GM23338 (cell line): ENCODE data around the gene C11orf16. TPM values are rescaled to one million over a fixed set of nuclear protein-coding genes. Genes with fewer than 3 reads are reported as not detected.

Experiments used
- ATAC-seq: fragments of 200-7000 bp; cut with Tn5 transposase; 3 replicates; pipeline ENCODE4 v1.9.1; 2020
- DNase-seq: peaks from one replicate; pipeline ENCODE4 v3.0.0-alpha.2; 2015; ENCODE audit warnings: low spot score
- H2AFZ ChIP-seq: fragments of 200-600 bp; sonication (generic); 2 replicates; pipeline ENCODE4 v1.8.0; 2016; ENCODE audit warnings: antibody characterized with exemption, mild to moderate bottlenecking, moderate library complexity
- H3F3A ChIP-seq: fragments of 200-600 bp; sonication (generic); replicated peaks from 2 replicates; pipeline ENCODE4 v1.8.0; 2017; ENCODE audit warnings: antibody characterized with exemption, mixed run types, low read depth
- H3K27ac ChIP-seq: fragments of 200-600 bp; sonication (generic); 2 replicates; pipeline ENCODE4 v1.6.1; 2016; ENCODE audit warnings: low read depth
- H3K27me3 ChIP-seq: fragments of 200-600 bp; sonication (generic); 2 replicates; pipeline ENCODE4 v1.8.0; 2016; ENCODE audit warnings: mild to moderate bottlenecking, mixed run types, moderate library complexity; ENCODE audit not compliant: insufficient read depth
- H3K36me3 ChIP-seq: fragments of 200-600 bp; sonication (generic); 2 replicates; pipeline ENCODE4 v1.8.0; 2016; ENCODE audit warnings: mild to moderate bottlenecking; ENCODE audit not compliant: insufficient read depth
- H3K4me1 ChIP-seq: fragments of 200-600 bp; sonication (generic); 2 replicates; pipeline ENCODE4 v1.8.0; 2016; ENCODE audit warnings: mild to moderate bottlenecking, moderate library complexity; ENCODE audit not compliant: insufficient read depth
- H3K4me2 ChIP-seq: fragments of 200-600 bp; sonication (generic); 2 replicates; pipeline ENCODE4 v1.7.1; 2017; ENCODE audit warnings: mixed run types
- H3K4me3 ChIP-seq: fragments of 200-600 bp; sonication (generic); 2 replicates; pipeline ENCODE4 v1.6.1; 2016; ENCODE audit warnings: mixed run types
- H3K79me2 ChIP-seq: fragments of 200-600 bp; sonication (generic); replicated peaks from 2 replicates; pipeline ENCODE4 v1.8.0; 2017; ENCODE audit warnings: mild to moderate bottlenecking; ENCODE audit not compliant: insufficient read depth
- H3K9me2 ChIP-seq: fragments of 200-600 bp; sonication (generic); 2 replicates; pipeline ENCODE4 v1.8.0; 2017; ENCODE audit not compliant: insufficient read depth
- H4K20me1 ChIP-seq: fragments of 200-600 bp; sonication (generic); replicated peaks from 2 replicates; pipeline ENCODE4 v1.8.0; 2017; ENCODE audit warnings: mild to moderate bottlenecking; ENCODE audit not compliant: insufficient read depth
- H3K27ac Mint-ChIP-seq: 2 replicates; pipeline ENCODE4 v1.8.0; 2020; ENCODE audit warnings: inconsistent platforms, mild to moderate bottlenecking, moderate library complexity, mixed read lengths
- H3K27me3 Mint-ChIP-seq: 3 replicates; pipeline ENCODE4 v1.8.0; 2022; ENCODE audit warnings: low read depth, mild to moderate bottlenecking, moderate library complexity, mixed read lengths, inconsistent platforms; ENCODE audit not compliant: insufficient read depth, poor library complexity
- H3K36me3 Mint-ChIP-seq: 3 replicates; pipeline ENCODE4 v1.8.0; 2021; ENCODE audit warnings: low read depth, mild to moderate bottlenecking, inconsistent platforms, moderate library complexity, mixed read lengths
- H3K4me1 Mint-ChIP-seq: 3 replicates; pipeline ENCODE4 v1.8.0; 2020; ENCODE audit warnings: mild to moderate bottlenecking, inconsistent platforms, mixed read lengths
- H3K4me3 Mint-ChIP-seq: 3 replicates; pipeline ENCODE4 v1.8.0; 2021; ENCODE audit warnings: moderate library complexity, mild to moderate bottlenecking, inconsistent platforms, mixed read lengths
- H3K9me3 Mint-ChIP-seq: 3 replicates; pipeline ENCODE4 v1.8.0; 2020; ENCODE audit warnings: moderate library complexity, mild to moderate bottlenecking, inconsistent platforms, mixed read lengths
- CREB1 ChIP-seq: fragments of 250-450 bp; sonication (Bioruptor Pico); IDR thresholded peaks from 2 replicates; pipeline ENCODE4 v1.5.0; 2020; ENCODE audit warnings: low read depth, mild to moderate bottlenecking, moderate library complexity
- ETS1 ChIP-seq: IDR thresholded peaks from 2 replicates; pipeline ENCODE4 v1.6.1; 2016; ENCODE audit warnings: antibody characterized with exemption
- EZH2 ChIP-seq: fragments of 200-600 bp; sonication (generic); IDR thresholded peaks from one replicate; pipeline ENCODE4 v1.8.0; 2017; ENCODE audit warnings: antibody characterized with exemption, mild to moderate bottlenecking, low read depth; ENCODE audit not compliant: unreplicated experiment
- EZH2phosphoT487 ChIP-seq: fragments of 200-600 bp; sonication (generic); IDR thresholded peaks from one replicate; pipeline ENCODE4 v1.8.1; 2018; ENCODE audit warnings: antibody characterized with exemption; ENCODE audit not compliant: unreplicated experiment
- JUNB ChIP-seq: IDR thresholded peaks from one replicate; pipeline ENCODE4 v1.6.1; 2016; ENCODE audit warnings: antibody characterized with exemption; ENCODE audit not compliant: unreplicated experiment
- NANOG ChIP-seq: IDR thresholded peaks from 2 replicates; pipeline ENCODE4 v1.6.1; 2016; ENCODE audit warnings: antibody characterized with exemption, borderline replicate concordance
- POLR2AphosphoS5 ChIP-seq: IDR thresholded peaks from 2 replicates; pipeline ENCODE4 v1.6.1; 2016; ENCODE audit warnings: antibody characterized with exemption, low read depth
- STAT1 ChIP-seq: IDR thresholded peaks from one replicate; pipeline ENCODE4 v1.6.1; 2016; ENCODE audit warnings: antibody characterized with exemption; ENCODE audit not compliant: unreplicated experiment
- ZNF114 ChIP-seq: fragments of 250-450 bp; sonication (Bioruptor Pico); IDR thresholded peaks from 2 replicates; pipeline ENCODE4 v1.5.0; 2020; ENCODE audit warnings: mild to moderate bottlenecking, moderate library complexity
- ZNF331 ChIP-seq: fragments of 250-450 bp; sonication (Bioruptor Pico); IDR thresholded peaks from 2 replicates; pipeline ENCODE4 v1.5.0; 2020; ENCODE audit warnings: low read depth, mild to moderate bottlenecking, moderate library complexity
- polyA plus RNA-seq: library from polyadenylated mRNA; unstranded; fragments of >200 nt; fragmentation: Nextera tagmentation; extraction: Ambion mirVana; gene quantifications from 2 replicates; pipeline ENCODE4 v1.2.1, GENCODE V29; 2016
- total RNA-seq: library from RNA; depleted of rRNA; stranded (reverse); fragments of >200 nt; shearing (Covaris generic); gene quantifications from 2 replicates; pipeline ENCODE4 v1.2.3, GENCODE V29; 2014
- TF ChIP-seq, protein P1 (sequence below), 2 experiments: fragments of 200-600 bp in 1 of 2; sonication (generic) in 1 of 2; conservative IDR thresholded peaks; 2 replicates each; pipeline versions ENCODE4 v1.5.1 to v1.6.1; 2016 to 2017; ENCODE audit warnings: antibody characterized with exemption in 2 of 2, low read depth in 2 of 2, mild to moderate bottlenecking in 2 of 2, moderate library complexity in 1 of 2
- TF ChIP-seq, protein P2 (sequence below): IDR thresholded peaks from one replicate; pipeline ENCODE4 v1.6.1; 2018; ENCODE audit warnings: antibody characterized with exemption; ENCODE audit not compliant: unreplicated experiment

The C11orf16 gene
- total and polyA plus RNA-seq, 2 experiments from 2014 or later, result not detected

DNA sequence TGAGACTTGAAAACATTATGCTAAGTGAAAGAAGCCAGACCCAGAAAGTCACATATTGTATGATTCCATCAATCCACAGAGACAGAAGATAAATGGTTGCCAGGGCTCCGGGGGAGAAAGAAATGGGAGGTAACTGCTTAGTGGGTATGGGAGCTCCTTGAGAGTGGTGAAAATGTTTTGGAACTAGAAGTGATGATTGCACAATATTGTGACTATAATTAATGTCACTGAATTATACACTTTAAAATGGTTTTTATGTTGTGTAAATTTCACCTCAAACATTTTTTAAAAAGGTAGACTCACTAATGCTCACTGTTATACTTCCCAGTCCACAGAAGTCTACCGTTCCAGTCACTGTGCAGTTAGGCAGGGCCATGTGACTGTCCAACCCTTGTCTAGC lies 54.0 kb downstream of the C11orf16 start (continued):
- TF ChIP-seq, protein P1, sequence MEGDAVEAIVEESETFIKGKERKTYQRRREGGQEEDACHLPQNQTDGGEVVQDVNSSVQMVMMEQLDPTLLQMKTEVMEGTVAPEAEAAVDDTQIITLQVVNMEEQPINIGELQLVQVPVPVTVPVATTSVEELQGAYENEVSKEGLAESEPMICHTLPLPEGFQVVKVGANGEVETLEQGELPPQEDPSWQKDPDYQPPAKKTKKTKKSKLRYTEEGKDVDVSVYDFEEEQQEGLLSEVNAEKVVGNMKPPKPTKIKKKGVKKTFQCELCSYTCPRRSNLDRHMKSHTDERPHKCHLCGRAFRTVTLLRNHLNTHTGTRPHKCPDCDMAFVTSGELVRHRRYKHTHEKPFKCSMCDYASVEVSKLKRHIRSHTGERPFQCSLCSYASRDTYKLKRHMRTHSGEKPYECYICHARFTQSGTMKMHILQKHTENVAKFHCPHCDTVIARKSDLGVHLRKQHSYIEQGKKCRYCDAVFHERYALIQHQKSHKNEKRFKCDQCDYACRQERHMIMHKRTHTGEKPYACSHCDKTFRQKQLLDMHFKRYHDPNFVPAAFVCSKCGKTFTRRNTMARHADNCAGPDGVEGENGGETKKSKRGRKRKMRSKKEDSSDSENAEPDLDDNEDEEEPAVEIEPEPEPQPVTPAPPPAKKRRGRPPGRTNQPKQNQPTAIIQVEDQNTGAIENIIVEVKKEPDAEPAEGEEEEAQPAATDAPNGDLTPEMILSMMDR (conservative IDR thresholded peaks at IDR 0.05; ENCODE audit: low read depth in 2 of 2), result no peak
- TF ChIP-seq ZNF331 (CRISPR knock-in tag) (no peak), NANOG (no peak), ETS1 (no peak), CREB1 (no peak)
- TF ChIP-seq, protein P2, sequence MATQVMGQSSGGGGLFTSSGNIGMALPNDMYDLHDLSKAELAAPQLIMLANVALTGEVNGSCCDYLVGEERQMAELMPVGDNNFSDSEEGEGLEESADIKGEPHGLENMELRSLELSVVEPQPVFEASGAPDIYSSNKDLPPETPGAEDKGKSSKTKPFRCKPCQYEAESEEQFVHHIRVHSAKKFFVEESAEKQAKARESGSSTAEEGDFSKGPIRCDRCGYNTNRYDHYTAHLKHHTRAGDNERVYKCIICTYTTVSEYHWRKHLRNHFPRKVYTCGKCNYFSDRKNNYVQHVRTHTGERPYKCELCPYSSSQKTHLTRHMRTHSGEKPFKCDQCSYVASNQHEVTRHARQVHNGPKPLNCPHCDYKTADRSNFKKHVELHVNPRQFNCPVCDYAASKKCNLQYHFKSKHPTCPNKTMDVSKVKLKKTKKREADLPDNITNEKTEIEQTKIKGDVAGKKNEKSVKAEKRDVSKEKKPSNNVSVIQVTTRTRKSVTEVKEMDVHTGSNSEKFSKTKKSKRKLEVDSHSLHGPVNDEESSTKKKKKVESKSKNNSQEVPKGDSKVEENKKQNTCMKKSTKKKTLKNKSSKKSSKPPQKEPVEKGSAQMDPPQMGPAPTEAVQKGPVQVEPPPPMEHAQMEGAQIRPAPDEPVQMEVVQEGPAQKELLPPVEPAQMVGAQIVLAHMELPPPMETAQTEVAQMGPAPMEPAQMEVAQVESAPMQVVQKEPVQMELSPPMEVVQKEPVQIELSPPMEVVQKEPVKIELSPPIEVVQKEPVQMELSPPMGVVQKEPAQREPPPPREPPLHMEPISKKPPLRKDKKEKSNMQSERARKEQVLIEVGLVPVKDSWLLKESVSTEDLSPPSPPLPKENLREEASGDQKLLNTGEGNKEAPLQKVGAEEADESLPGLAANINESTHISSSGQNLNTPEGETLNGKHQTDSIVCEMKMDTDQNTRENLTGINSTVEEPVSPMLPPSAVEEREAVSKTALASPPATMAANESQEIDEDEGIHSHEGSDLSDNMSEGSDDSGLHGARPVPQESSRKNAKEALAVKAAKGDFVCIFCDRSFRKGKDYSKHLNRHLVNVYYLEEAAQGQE, result no peak

GRCh38 chr11:8873741-8874405 lies 58.9 kb downstream of the C11orf16 start:
- Histone ChIP-seq H3K27me3 (0 out of 2 replicates have a peak, but pooled peaks cover 5% of the 10 kb centered on the region), H3K9me2 (no peaks in the 10 kb centered on the region), H3K36me3 (no peaks in the 10 kb centered on the region), H3K79me2 (no peaks in the 10 kb centered on the region), H3K4me3 (no peak overlapping the region), H3F3A (peaks cover 6% of the 10 kb centered on the region; the same call in 1 of the 2 replicates), H3K4me1 (peaks cover 9% of the 10 kb centered on the region), H3K27ac (no peak overlapping the region), H3K4me2 (no peak overlapping the region), H2AFZ (no peak overlapping the region), H4K20me1 (no peaks in the 10 kb centered on the region)
- no peak overlapping the region for H3K4me3 Mint-ChIP-seq
- H3K27ac Mint-ChIP-seq, result no peak overlapping the region
- DNase-seq (no peak), ATAC-seq (no peak)
- peaks cover 8% of the 10 kb centered on the region for H3K27me3 Mint-ChIP-seq
- peaks cover 8% of the 10 kb centered on the region for H3K4me1 Mint-ChIP-seq
- H3K36me3 Mint-ChIP-seq, result no peaks in the 10 kb centered on the region
- no peaks in the 10 kb centered on the region for H3K9me3 Mint-ChIP-seq
- TF ChIP-seq STAT1, result no peak
- no peak for TF ChIP-seq EZH2
- TF ChIP-seq NANOG, result no peak
- no peak for TF ChIP-seq CREB1
- no peak for TF ChIP-seq ZNF331 (CRISPR knock-in tag)
- TF ChIP-seq ETS1, result no peak
- TF ChIP-seq, protein P2, result no peak
- TF ChIP-seq POLR2AphosphoS5, result no peak
- no peak for TF ChIP-seq JUNB
- TF ChIP-seq EZH2phosphoT487, result no peak
- TF ChIP-seq ZNF114 (CRISPR knock-in tag), result no peak
